HG03196 (cell line): Measurements from ENCODE around the gene B3GNT2.
"Not testable (repeated sequence)": the region's sequence is repeated elsewhere in the genome, so short reads cannot be mapped to it uniquely, and the experiment has no call there.

ENCODE experiments used
- ATAC-seq: cut with Tn5 transposase; IDR thresholded peaks from one replicate; pipeline ENCODE4 v1.9.1; 2021; ENCODE audit not compliant: unreplicated experiment

The B3GNT2 gene

DNA sequence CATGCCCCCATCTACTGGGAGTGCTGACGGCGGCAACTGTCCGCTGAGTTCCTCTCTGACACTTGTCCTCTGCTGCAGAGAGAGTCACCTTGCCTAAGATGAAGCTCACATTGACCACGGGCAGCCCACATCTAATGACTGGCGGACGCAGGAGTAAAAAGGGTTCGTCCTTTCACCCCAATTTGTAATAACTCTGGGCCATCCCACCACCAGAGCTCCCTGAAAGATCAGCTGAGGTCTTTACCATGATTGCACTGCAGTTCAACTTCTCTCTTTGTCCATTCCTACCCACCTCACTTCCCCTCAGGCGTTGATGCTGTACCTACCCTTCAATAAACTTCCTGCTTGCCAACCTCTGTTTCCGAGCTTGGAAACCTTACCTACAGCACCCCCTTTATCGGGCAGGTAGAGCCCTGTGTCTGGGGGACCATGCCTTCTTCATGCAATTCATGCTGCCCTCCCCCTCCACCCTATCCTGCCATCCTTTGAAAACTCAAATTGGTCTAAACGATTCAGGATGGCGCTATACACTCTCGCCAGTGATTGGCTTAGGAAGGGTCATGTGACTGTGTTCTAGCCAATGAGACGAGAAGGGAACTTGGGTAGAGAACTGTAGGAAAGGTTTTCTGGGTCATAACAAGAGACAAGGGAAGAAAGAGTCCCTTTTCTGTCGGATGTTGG, 10.3 kb upstream of the B3GNT2 start:
- ATAC-seq: no peak

- no peak for ATAC-seq
Observed at GRCh38 chr2:62186156-62186905, 9.6 kb upstream of the B3GNT2 start.

- ATAC-seq: no peak
Observed at GRCh38 chr2:62187246-62187645, 8.7 kb upstream of the B3GNT2 start.

DNA sequence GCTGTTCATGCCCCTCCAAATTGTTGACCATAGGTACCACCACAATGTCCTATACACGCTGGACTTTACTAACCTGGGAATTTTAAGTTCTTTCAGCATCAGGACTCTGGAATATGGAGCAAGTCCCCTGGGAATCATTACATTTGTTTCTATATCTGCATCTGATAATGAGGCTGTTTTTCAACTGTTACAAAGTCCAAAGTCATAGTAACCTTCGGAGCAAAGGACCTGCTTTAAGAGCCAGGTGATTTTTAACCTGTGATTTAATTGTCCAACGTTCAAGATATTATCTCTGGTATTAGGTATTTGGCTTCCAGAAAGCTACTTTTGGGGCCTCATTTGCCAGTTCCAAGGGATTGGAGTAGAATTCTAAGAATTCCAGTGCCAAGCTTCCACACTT, 7.5 kb upstream of the B3GNT2 start:
- no peak for ATAC-seq

- no peak for ATAC-seq
Observed at GRCh38 chr2:62189196-62189595, 6.7 kb upstream of the B3GNT2 start.

GRCh38 chr2:62192811-62193210, 3.1 kb upstream of the B3GNT2 start:
- ATAC-seq: no peak

GRCh38 chr2:62194558-62195420, 1.1 kb upstream of the B3GNT2 start:
- ATAC-seq: no peak

DNA sequence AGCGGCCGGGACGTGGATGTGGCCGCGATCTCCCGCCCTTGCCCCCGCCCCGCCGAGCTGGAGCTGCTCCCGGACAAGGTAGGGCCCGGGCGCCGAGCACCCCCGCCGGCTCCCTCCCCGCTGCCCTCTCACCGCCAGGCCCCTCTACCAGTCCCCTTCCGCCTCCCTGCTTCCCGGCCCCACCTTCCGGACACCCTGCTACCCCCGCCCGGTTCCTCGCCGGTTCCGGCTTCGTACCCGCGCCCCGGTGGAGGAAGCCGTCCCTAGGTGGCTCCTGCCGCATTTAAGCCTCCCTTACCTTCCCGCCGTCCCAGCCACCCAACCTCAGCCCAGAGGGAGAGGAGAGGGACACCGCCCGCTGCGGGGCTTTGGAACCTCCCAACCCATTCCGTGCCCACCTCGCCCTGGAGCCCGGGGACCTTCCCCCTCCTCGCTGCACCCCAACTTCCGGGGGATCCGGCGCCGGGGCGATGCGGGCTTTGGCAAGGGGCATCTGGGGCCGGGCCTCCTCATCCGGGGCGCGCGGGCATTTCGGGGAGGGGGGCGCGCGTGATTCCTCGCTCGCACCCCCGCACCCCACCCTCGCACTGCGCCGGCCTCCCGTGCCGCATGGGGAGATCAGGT, 475 bp downstream of the B3GNT2 start:
- peak; percentile 24 for ATAC-seq

DNA sequence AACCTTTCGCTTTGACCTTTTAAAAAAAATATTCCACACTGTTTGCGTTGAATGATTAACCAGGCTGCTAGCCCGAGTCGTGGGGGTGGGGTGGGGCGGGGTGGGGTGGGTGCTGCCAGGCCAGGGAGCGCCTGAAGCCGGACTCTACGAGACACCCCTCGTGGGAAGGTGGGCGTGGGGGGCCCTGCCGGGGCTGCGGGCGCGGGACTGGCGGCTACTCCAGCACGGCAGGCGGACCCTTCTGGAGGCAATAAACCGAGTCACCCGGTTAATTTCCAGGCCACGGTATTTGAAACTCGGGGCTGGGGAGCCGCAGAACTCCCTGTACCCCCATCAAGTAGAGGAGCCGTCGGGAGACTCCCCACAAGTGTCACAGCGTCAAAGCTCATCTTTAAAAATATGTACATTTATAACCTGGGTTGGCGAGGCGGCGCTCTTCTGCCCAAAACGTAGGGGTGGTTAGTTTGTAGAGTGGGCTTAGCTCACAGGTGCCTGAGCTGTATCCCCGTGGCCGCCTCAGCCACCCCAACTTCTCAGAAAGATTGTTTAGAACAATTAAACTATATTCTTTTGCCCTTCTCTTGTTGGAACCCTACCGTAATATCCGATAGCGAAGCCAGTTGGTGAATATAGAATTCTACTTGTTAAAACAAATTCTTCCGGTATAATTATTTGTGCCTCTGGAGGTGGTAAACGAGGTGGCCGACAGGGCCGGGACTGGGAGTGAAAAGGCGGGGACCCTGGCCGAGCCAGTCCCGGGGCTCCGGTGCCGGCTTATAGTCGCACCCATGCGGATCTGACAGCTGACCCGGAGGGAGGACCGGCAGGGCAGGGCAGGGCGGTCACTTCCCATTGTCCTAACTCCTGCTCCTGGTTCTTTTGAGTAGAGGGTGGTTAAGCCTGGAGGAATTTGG, 1.4 kb downstream of the B3GNT2 start:
- no peak for ATAC-seq

DNA sequence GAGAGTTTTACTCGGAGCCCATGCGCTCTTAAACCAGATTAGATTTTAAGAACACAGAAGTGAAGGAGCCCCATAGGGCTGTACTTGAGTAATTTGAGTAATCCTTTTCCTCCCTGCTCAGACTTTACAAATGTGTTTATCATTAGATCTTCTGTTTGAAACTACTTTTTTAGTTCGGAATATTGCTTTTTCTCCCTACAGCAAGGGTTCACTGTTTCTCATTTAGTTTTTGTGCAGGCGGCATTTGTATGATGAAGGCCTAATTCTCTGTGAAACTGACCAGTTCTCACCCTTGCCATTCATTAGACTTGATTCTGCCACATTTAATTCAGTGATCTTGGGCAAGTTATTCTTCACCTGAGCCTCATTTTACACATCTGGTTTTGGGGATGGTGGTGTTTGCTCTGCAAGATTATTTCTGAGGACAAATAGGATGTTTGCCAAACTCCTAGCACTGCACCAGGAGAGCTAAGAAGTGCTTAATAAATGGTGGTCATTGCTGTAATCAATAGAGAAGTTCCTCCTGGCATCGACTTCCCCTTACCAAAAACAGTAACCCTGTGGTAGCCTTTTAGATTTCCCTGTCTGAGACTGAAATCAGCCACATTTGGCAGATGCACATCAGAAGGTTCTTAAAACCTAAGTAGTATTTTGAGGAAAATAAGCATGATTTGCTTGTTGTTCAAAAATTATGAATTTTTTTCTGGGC, 2.2 kb downstream of the B3GNT2 start:
- no peak for ATAC-seq

DNA sequence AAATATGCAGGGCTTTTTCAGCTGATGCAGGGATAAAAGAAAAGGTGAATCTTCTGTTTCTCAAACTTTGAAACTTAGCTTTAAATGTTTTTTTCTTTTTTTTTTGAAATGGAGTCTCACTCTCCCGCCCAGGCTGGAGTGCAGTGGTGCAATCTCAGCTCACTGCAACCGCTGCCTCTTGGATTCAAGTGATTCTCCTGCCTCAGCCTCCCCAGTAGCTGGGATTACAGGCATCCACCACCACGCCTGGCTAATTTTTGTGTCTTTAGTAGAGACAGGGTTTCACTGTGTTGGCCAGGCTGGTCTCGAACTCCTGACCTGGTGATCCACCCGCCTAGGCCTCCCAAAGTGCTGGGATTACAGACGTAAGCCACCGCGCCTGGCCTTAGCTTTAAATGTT, 2.9 kb downstream of the B3GNT2 start:
- ATAC-seq: not testable (repeated sequence)

GRCh38 chr2:62199392-62200125, 3.6 kb downstream of the B3GNT2 start:
- ATAC-seq: no peak

DNA sequence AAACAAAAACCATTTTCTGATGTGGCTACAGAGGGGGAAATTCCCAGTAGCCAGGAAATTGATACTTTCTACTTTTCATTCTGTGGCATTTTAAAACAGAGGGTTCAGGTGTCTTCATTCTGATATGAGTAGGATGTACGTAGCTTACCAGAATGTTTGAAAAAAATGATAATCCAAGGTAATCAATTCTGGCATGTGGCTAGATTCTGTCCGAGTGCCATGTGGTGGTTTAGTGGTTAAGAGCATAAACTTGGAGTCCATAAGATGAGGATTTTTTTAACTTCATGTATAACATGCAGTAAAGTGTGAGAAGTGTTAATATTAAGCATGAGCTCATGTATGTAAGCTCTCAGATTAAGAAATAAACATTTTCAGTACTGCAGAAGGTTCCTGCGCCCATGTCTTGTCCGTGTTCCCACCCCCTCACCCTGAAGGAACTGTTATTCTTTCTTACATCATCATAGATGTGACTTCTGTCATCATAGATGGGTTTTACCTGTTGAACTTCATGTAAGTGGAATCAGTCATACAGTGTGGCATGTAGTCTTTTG, 4.5 kb downstream of the B3GNT2 start:
- no peak for ATAC-seq

DNA sequence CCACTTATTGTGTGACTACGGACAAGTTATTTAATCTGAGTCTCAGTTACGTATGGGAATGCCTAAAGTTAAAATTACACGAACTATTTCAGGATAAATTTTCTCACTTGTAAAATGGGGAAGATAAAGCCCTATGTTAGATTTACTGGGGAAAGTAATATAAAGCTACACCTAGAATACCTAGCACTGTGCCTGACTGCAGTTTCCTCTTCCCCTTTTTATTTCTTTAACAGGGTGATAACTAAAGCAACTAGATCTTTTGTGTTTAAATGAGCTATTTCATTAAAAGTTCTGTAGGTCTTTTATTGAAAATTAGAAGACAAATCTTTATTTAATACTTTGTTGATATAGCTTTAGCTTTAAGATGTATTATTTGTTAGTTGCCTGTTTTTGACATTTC, 5.0 kb downstream of the B3GNT2 start:
- ATAC-seq: no peak

DNA sequence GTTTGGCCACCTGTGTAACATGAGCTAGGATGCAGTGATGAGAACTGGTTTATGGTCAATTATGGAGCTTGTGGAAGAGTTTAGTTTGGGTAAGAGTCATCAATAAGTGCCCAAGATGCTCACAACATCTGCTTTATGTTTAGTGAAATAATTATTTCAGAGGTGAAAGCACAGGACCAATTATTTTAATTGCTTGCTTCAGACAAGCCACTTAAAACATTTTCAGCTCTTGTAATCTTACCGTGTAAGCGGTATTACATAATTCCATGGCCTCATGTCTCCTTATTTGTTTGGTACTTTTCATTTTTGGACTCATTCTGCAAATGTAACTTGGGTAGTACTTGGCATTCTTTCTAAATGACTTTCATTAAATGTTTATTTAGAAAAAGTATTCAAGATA, 5.4 kb downstream of the B3GNT2 start:
- no peak for ATAC-seq

DNA sequence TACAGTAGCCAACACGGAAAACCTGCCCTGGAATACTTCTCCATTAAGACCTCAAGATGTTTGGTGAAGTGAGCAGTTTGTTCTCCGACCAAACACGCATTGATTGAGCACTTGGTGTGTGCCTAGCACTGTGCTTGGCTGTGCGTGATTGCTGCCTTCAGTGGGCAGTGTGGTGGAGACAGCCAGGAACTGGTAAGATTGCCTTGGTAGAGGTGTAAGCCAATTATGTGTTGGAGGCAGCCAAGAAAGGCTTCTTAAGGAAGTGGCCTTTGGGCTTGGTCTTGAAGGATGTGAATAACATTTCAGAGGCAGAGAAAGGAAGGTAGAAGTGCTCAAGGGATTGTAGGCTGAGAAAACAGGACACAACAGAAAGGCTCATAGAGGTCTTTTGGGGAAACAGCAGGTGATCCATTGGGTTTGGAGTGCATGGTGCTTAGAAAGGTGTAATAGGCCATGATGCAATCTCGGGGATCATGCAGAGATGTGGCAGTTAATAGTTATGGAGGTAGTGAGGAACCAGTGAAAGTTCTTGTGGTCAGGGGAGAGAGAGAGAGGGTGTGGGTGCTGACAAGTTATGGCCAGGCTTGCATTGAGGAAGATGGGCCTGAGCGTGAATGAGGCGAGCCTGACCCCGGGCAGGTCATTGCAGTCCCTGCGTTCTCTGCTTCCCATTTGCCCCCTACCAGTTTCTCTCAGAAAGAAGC, 6.3 kb downstream of the B3GNT2 start:
- no peak for ATAC-seq

DNA sequence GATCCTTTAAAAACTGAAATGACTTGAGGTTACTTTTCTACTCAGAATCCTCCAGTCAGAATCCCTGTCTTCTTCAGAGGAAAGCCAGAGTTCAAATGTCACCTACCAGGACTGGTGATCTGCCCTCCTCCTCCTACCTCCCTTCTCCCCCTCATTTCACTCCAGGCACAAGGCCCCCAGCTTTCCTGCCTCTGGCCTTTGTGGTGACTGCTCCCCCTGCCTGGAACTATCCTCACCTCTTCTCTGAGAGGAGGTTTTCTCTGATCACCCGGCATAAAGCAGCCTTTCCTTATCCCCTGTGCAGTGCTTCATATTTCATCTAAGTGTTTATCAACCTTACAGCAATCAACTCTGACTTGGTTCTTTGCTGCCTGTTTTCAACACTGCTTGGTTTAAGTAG, 6.8 kb downstream of the B3GNT2 start:
- ATAC-seq: no peak

GRCh38 chr2:62203459-62203858, 7.5 kb downstream of the B3GNT2 start:
- no peak for ATAC-seq
